NCI-H187 (cell line): ENCODE measurements around the gene NDEL1.

Experiments
- DNase-seq, 2 experiments: peaks; one replicate each; lab custom pipeline; 2025; lab: John Stamatoyannopoulos, UW

The NDEL1 gene

DNA sequence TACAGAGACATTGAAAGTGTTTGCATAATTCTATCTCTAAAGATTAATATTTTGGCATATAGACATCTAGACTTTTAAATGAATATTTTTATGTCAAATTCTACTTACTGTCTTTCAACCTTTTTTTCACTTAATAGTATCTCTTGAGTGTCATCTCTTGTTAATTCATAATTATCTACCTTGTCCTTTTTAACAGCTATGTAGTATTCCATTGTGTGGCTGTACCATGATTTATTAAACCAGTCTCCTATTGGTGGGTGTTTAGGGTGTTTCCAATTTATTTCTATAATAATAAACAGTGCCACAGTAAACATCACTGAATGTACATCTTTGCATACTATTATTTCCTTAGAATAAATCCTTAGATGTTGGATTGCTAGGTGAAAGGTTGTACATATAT, 21.7 kb upstream of the NDEL1 start:
- no peak for DNase-seq

- DNase-seq = no peak
Observed at GRCh38 chr17:8417806-8418205, 17.9 kb upstream of the NDEL1 start.

GRCh38 chr17:8418471-8418870, 17.2 kb upstream of the NDEL1 start:
- no peak for DNase-seq

DNA sequence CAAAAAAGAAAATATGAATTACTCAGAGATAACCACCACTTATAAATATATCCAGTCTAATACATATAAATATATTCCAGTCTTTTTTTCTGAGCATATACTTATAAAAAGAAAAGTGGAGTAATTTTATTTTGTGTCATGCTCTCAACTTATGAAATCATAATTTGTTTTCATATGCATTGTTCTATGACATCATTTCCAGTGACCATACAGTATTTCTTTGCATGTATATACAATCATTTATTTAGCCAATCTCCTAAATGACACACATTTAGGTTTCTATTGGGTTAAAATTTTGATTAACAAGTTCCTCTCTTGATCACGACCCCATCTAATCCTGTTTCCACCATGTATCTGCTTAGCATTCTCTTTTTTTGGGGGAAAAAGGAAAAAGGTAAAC, 16.4 kb upstream of the NDEL1 start:
- no peak for DNase-seq

DNA sequence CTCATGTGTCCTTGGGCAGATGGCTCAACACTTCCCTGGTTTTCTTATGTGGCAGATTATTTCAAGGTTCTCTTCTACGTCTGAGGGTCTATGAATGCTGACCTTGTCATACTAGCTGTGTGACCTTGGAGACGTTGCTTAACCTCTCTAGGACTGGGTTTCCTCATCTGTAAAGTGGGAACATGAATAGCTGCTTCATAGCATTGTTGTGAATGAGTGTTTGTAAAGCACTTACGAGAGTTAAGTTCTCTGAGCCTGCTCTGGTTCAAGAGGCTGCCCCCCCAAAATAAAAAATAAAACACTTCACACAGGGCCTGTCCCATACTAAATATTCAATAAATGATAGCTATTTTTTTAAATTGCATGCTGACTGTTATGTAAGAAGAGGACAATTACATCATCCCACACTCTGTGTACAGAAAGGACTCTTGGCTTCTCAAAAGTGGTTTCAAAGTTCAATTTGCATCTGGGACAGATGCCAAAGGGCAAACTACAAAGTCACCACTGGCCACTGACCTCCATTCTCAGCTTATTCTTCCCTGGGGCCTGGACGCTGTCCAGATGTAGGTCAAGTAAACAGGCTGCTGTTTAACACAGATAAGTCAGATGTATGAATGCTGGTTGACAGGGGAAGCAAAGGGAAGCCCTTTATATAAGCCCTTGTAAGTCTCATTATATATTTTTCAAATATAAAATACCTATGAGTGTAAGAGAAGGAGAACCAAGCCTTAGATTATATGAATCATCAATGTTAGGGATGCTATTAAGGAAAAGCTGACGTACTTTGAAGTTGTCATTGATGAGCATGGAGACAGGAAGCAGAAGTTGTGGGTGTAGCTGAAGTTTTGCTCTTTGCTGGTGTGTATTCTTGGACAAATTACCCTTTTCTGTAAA, 15.4 kb upstream of the NDEL1 start:
- DNase-seq = no peak

DNA sequence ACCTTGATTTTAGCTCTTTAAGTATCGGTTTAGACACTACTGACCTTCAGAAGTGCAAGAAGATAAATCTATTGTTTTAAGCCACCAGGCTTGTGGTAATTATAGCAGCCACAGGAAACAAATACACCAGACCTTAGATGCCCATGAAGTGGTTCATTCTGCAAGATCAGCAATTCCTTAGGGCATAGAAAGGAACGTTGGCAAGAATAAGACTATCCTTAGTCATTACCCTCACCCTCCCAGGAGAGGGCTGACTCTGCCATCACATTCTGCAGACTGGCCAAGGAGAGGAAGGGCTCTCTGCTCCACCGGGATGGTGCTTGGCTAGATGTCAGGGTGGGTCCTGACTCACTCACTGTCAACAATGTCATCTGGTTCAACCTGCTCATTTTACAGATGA, 14.1 kb upstream of the NDEL1 start:
- DNase-seq = no peak

DNA sequence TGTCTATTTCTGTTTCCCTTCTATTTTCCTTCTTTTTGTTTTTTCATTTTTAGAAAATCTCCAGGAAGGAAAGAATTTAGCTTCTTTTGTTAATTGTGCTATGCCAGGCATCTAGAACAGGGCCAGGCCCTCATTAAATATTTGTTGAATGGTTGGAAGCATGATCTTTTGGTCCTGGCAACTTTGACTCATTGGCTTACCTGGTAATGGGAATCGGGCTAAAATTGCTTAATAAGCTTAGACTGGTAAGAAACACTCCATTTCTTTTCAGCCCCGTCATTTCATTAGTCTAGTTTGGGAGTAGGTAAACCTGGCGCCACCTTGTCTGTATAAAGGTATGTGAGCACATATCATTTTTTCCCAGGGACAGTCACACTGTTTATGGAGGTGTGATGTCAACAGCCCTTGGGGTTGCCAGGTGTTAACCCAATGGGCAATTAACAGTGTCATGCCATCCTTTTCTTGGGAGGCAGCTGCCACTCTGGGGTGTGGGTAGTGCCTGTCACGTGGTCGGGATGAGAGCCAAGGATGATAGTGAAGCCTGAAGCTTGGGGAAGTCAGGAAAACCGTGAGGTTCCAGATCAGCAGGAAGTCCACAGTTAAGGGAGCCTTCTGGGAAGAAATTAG, 9.5 kb upstream of the NDEL1 start:
- DNase-seq = no peak

GRCh38 chr17:8426802-8427201, 8.9 kb upstream of the NDEL1 start:
- DNase-seq = no peak

- no peak for DNase-seq
Observed at GRCh38 chr17:8430966-8431365, 4.7 kb upstream of the NDEL1 start.

- DNase-seq = no peak
Observed at GRCh38 chr17:8436169-8436843, 622 bp downstream of the NDEL1 start.

- no peak for DNase-seq
Observed at GRCh38 chr17:8436844-8437171, 1.1 kb downstream of the NDEL1 start.

DNA sequence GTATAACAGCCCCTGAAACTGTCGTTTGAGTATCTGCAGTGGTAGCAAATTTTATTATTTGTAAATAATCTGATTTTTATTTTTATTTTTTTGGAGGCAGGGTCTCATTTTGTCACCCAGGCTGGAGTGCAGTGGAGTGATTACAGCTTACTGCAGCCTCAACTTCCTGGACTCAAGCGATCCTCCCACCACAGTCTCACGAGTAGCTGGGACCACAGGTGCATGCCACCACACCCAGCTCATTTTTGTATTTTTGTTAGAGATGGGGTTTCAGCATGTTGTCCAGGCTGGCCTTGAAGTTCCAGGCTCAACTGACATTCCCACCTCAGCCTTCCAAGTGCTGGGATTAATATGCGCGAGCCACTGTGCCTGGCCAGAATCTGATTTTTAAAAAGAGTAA, 2.8 kb downstream of the NDEL1 start:
- no peak for DNase-seq

GRCh38 chr17:8439681-8440080, 4.0 kb downstream of the NDEL1 start:
- DNase-seq = no peak

DNA sequence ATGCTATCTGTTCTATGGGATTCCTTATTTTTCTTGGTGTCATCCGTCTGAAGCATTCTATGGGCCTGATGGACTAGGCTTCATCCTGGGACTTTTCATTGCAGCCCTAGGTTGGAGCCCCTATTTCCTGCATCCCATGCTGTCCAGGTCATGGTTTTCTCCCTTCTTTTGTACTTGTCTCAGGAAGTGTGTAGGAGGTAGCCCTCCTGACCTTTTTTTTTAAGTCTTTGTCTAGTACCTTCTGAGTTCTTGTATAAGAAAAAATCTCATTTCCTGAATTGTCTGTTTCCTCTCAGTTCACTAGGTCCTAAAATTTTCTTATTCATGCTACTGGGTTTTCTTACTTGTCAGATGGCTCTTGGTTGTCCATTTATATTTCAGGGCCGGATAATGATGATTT, 6.0 kb downstream of the NDEL1 start:
- DNase-seq = no peak

DNA sequence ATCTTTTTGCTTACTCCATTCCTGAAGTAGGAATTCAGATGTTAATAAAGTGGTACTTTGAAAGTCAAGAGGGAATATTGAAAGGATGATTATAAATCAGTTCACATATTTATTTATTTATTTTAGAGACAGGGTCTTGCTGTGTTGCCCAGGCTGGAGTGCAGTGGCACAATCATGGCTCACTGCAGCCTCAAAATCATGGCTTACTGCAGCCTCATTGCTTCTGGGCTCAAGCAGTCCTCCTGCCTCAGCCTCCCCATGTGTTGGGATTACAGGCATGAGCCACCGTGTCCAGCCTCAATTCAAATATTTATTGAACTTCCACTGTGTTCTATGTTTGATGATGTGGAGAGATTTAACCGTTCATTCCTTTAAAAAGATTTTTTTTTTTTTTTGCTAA, 6.6 kb downstream of the NDEL1 start:
- DNase-seq = no peak

GRCh38 chr17:8443756-8444155, 8.1 kb downstream of the NDEL1 start:
- no peak for DNase-seq

- DNase-seq = no peak
Observed at GRCh38 chr17:8444494-8444893, 8.8 kb downstream of the NDEL1 start.

GRCh38 chr17:8445536-8445935, 9.9 kb downstream of the NDEL1 start:
- no peak for DNase-seq

GRCh38 chr17:8447799-8448198, 12.1 kb downstream of the NDEL1 start:
- DNase-seq = no peak

DNA sequence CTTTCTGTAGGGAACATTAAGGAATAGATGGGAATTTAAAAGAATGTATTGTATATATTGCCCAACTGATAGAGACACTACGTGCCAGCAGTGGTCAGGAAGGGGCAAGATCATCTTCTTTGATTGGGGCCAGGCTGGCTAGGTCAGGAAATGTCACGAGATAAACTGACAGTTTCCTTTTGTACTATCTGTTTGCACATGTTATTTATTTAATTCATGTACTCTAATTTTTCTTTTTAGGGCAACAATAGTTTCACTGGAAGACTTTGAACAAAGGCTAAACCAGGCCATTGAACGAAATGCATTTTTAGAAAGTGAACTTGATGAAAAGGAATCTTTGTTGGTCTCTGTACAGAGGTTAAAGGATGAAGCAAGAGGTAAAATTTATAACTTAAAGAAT, 12.6 kb downstream of the NDEL1 start:
- no peak for DNase-seq

DNA sequence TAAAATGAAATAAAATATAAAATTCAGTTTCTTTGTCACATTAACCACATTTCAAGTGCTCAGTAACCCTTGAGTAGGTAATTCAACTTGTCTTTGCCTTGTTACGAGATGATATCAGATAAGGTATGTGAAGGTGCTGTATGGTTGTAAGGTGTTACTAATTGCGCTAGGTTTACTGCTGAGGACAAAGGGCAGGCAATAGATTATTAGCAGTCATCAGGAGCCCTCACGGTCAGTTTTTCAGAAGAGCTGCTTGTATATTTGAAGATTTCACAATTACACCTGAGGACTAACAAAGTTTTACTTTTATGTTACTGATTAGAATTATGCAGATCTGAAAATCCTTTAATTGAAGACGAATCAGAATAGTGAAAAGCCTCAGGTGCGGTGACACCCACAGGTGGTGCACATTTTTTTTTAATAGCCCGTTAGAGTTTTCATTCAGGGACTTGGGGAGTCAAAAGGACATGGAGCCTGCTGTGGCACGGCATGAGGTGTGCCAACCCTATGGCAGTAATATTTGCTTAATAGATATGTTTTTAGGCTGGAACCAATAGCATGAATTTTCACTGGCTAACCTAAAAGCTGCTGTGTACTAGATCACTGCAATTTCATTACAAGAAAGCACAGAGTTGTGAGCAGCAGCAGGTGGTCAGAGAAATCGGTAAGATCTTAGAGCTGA, 16.4 kb downstream of the NDEL1 start:
- DNase-seq = no peak

GRCh38 chr17:8453326-8453725, 17.6 kb downstream of the NDEL1 start:
- no peak for DNase-seq
